HAP-1 (cell line): ENCODE measurements around the gene TMEM63C.
"Not testable (repeated sequence)": the region's sequence is repeated elsewhere in the genome, so short reads cannot be mapped to it uniquely, and the experiment has no call there.

ENCODE experiments used
- DNase-seq, 2 experiments: peaks; one replicate each; pipeline ENCODE4 v3.0.0-alpha.2; 2016 to 2020; ENCODE audit warnings: low spot score in 2 of 2
- H3K27me3 ChIP-seq: fragments of 250-450 bp; sonication (Bioruptor Pico); 2 replicates; pipeline ENCODE4 v1.5.1; 2020; ENCODE audit warnings: low read depth, mild to moderate bottlenecking, moderate library complexity
- H3K36me3 ChIP-seq: fragments of 250-450 bp; sonication (Bioruptor Pico); replicated peaks from 2 replicates; pipeline ENCODE4 v1.5.1; 2020; ENCODE audit warnings: mild to moderate bottlenecking
- H3K4me1 ChIP-seq: fragments of 250-450 bp; sonication (Bioruptor Pico); 2 replicates; pipeline ENCODE4 v1.5.1; 2020; ENCODE audit warnings: mild to moderate bottlenecking
- H3K4me3 ChIP-seq: fragments of 250-450 bp; sonication (Bioruptor Pico); 2 replicates; pipeline ENCODE4 v1.5.1; 2020; ENCODE audit warnings: mild to moderate bottlenecking, moderate library complexity
- H3K9me3 ChIP-seq: fragments of 250-450 bp; sonication (Bioruptor Pico); 2 replicates; pipeline ENCODE4 v1.5.1; 2020; ENCODE audit warnings: mild to moderate bottlenecking, moderate library complexity
- in situ Hi-C: fragments of 300-500 bp; cut with MboI; formaldehyde crosslinking; loops from 3 replicates; pipeline ENCODE4 v1.14.3; 2020; ENCODE audit warnings: low sequenced_read_pairs, inconsistent platforms, mixed read lengths

The TMEM63C gene

DNA sequence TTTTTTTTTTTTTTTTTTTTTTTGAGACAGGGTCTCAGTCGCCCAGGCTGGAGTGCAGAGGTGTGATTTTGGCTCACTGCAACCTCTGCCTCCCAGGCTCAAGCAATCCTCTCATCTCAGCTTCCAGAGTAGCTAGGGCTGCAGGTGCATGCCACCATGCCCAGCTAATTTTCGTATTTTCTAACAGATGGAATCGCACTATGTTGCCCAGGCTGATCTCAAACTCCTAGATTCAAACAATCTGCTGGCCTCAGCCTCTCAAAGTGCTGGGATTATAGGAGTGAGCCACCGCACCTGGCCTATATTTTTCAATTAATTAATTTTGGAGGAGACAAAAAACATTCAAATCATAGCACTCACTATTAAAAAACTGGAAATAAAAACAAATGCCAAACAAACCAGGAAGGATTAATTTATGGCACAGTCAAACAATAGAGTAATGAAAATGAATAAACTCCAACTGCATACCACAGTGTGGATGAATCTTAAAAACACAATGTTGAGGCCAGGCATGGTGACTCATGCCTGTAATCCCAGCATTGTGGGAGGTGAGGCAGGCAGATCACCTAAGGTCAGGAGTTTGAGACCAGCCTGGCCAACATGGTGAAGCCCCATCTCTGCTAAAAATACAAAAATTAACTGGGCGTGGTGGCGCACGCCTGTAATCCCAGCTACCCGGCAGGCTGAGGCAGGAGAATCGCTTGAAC, 7.5 kb upstream of the TMEM63C start:
- H3K36me3 ChIP-seq, H3K9me3 ChIP-seq, in situ Hi-C loops, H3K27me3 ChIP-seq, DNase-seq, H3K4me1 ChIP-seq, H3K4me3 ChIP-seq: not testable (repeated sequence)

DNA sequence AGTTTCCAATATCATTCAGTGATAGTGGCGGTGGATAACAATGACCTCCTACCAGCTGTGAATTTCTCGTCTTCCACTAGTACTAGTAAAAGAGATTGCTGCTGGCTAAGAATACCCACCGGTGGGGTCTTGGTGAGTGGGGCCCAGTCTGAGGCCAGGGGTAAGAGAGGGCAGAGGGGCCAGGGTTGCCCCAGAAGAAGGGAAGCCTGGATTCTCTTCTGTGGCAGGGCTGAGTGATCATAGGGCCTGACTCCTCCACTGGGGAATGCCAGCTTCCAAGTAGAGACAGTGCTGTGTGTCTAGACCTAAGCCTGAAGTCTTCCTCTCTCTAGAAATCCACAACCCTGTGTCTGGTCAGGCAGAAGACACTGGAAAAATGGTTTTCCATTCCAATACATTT, 5.8 kb upstream of the TMEM63C start:
- H3K4me1 ChIP-seq, result peaks cover under 1% of the 10 kb centered on the region; the same call in 1 of the 2 replicates
- no peaks in the 10 kb centered on the region; the same call in 1 of the 2 replicates for H3K9me3 ChIP-seq
- H3K27me3 ChIP-seq, result no peaks in the 10 kb centered on the region
- in situ Hi-C loops, result no loop called here
- no peaks in the 10 kb centered on the region for H3K36me3 ChIP-seq
- no peak for DNase-seq
- no peak overlapping the region for H3K4me3 ChIP-seq

DNA sequence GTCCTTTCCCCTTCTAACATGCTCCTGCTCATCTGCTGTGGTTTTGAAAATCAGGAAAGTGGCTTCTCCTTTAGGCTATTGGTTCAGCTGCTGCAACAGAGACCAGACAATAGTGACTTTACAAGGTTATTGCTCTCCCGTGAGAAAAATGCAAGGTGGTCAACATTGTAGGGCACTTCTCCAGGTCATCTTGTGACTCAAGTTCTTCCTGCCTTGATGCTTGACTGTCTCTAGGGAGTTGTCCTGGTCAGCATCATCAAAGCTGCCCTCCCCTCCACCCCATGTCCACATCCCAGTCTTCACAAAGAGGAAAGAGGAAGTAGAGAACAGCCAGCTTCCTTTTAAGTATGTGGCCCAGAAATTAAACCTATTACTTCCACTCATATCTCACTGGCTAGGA, 3.9 kb upstream of the TMEM63C start:
- H3K27me3 ChIP-seq, result no peaks in the 10 kb centered on the region
- H3K9me3 ChIP-seq, result no peaks in the 10 kb centered on the region
- H3K4me1 ChIP-seq, result peaks cover 10% of the 10 kb centered on the region
- in situ Hi-C loops, result no loop called here
- DNase-seq, result no peak
- no peaks in the 10 kb centered on the region for H3K36me3 ChIP-seq
- H3K4me3 ChIP-seq, result no peak overlapping the region

DNA sequence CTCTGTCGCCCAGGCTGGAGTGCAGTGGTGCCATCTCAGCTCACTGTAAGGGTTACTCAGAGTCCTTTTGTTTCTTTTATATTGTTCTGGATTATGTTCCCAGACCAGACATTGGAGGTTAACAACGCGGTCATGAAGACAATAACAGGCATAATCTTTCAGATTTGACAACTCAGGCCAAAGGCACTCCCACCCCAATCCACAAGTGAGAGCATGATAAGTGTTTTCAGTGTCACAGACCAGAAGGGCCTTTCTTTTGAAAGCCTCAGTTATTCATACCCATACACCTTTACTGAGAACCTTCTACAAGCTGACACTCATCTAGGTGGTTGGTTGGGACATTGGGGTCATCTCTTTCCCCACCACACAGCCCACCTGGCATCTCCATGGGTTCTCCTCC, 2.9 kb upstream of the TMEM63C start:
- no peak for DNase-seq

DNA sequence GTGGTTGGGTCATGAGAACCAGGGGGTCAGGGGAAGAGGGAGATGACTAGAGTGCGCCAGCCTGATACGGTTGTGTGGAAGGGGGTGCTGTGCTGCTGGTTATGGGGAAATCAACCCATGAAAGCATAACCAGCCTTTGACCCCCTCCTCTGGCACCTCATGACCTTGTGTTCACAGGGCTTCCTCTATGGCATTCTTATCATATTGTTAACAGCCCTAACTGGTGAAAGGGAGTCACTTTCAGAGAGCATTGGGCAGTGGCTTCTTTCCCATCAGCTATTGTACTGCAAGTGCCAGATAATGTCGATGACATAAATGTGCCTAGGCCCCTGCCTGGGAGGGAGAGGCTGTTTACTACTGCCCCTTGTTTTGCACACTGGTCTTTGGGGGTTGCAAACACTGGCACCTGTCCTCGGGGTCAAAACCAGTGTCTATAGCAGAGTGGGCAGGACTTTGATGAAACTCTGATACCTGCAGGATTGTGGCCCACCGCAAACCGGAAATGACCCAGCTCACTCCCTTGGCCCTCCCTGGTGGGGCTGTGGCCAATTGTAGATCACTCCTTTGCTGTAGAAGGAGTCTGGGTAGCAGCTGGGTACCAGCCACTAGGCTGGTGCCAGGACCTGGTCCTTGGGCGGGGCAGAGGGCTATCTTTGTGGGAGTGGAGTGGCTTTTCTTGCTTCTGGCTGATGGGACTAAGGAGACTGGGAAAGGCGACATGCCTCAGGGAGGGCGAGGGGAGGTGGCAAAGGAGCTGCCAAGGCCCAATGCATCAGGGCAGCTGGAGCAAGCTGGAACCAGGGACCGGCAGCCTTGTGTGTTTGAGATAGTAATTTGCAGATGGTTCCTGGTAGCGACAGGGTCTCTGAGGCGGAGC, 634 bp upstream of the TMEM63C start:
- H3K9me3 ChIP-seq, result no peaks in the 10 kb centered on the region
- DNase-seq, result no peak
- in situ Hi-C loops, result no loop called here
- H3K4me3 ChIP-seq, result peak overlapping the region; percentile 80
- no peaks in the 10 kb centered on the region for H3K27me3 ChIP-seq
- no peaks in the 10 kb centered on the region for H3K36me3 ChIP-seq
- peaks cover 11% of the 10 kb centered on the region for H3K4me1 ChIP-seq

More for the DNA sequence above, 2.9 kb upstream of the TMEM63C start:
- Histone ChIP-seq H3K4me3 (no peak overlapping the region), H3K4me1 (peaks cover 11% of the 10 kb centered on the region), H3K36me3 (no peaks in the 10 kb centered on the region), H3K9me3 (no peaks in the 10 kb centered on the region), H3K27me3 (no peaks in the 10 kb centered on the region)
- in situ Hi-C loops, result no loop called here

DNA sequence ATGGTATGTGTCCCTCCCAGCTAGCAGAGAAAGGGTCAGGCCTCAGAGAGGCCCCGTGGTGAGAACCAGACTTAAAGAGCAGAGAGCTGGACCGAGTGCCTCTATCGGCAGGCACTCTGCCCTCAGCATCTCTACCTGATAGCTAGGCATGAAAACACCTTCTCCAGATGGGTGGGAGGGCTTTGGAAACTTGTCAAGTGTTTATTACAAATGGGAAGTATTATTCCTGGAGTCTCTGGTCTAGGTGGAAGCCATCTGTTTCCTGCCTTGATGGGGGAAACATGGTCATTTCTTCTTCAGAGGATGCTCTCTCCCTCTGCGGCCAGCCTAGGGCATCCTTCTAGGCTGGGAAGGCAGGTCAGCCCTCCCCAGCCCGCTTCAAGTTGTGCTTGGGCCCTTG, 2.3 kb downstream of the TMEM63C start:
- Histone ChIP-seq H3K36me3 (no peaks in the 10 kb centered on the region), H3K4me1 (peaks cover 21% of the 10 kb centered on the region), H3K9me3 (no peaks in the 10 kb centered on the region), H3K4me3 (no peak overlapping the region), H3K27me3 (no peaks in the 10 kb centered on the region)
- DNase-seq, result no peak
- in situ Hi-C loops, result no loop called here

DNA sequence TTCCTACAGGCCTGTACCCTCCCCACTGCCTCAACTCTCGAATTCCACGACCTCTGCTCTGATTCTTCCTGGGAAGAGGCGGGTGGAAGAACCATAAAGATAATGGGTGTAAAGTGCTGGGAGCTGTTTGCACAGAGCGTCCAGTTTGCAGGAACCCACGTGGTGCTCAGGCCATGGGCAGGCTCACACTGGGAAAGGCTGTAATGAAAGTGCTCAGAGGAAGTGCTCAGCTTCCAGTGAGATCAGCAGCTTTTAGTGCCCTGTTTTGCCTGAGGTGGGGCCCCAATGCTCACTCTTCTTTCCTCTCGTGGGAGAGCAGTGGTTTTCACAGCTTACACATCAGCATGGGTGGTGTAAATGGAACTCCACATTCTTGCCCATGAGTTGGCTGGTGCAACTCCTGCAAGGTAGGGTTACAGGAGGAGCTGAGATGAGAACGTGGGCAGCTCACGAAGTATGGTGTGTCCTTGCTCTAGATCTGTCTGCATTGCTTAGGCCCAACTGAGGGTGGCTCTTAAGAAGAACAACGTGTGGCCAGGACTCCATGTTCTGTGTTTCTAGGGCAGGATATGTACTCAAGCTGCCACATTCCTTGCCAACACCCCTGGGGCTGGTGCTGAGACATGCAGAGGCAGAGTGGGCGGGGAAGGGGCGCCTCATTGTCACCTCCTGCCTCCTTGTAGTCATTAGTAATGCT, 2.9 kb downstream of the TMEM63C start:
- Histone ChIP-seq H3K27me3 (no peaks in the 10 kb centered on the region), H3K9me3 (no peaks in the 10 kb centered on the region), H3K4me1 (peaks cover 24% of the 10 kb centered on the region), H3K36me3 (no peaks in the 10 kb centered on the region), H3K4me3 (no peak overlapping the region)
- no peak for DNase-seq
- in situ Hi-C loops, result no loop called here

DNA sequence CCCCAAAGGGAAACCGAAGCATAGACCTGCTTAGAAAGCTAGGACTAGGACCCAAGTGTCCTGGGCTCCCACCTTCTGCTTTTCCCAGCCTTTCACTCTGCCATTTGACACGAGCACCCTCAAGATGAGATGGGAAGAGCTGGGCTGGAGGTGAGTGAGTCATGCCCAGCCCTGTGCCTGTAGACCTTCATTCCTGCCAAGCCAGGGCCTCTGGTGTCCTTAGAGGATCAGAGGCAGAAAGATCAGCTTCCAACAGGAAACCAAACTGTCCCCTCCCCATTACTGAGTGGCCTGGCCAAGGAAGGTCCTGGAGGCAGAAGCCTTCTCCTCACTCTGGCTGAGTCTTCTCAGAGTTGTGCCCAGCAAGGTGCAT, 3.5 kb downstream of the TMEM63C start:
- peaks cover 25% of the 10 kb centered on the region for H3K4me1 ChIP-seq

DNA sequence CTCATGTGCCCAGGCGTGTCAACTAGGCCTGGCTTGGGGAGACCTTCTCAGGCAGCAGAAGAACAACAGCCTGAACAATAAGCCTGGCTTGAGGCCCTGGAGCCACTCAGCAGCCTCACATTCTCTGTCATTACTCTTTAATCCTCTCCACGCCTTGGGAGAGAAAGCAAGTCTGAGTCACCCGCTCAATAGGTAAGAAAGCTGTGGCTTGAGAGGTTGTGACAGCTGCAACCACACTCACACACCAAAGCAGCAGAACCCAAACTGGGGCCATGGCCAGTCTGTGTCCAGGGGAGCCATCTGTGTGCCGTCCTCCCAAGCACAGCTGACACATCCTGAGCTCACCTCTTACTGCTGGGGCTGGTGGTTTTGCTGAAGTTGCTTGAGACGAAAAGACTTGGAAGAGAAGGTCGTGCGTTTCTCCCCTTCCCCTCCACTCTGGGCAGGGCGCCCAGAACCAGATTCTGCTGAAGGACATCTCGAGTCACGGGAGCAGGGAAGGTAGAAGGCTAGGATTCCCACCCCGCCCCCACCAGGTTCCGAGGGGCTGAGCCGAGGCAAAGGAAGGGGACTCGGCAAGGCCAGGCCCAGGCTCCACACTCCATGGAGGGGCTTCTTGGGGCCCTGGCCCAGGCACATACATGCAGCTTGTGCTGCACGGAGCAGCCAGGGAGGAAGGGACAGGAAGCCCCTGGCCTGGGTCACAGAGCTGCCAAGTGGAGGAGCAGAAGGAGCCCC, 5.5 kb downstream of the TMEM63C start:
- Histone ChIP-seq H3K27me3 (no peaks in the 10 kb centered on the region), H3K4me3 (no peak overlapping the region), H3K9me3 (no peaks in the 10 kb centered on the region), H3K36me3 (no peaks in the 10 kb centered on the region), H3K4me1 (peaks cover 20% of the 10 kb centered on the region)
- in situ Hi-C loops, result no loop called here
- DNase-seq, result peak; percentile 62 to 73

More for the DNA sequence above, 3.5 kb downstream of the TMEM63C start:
- H3K27me3 ChIP-seq, result no peaks in the 10 kb centered on the region
- no peak overlapping the region for H3K4me3 ChIP-seq
- no peaks in the 10 kb centered on the region for H3K36me3 ChIP-seq
- no peak for DNase-seq
- in situ Hi-C loops, result no loop called here
- no peaks in the 10 kb centered on the region for H3K9me3 ChIP-seq

DNA sequence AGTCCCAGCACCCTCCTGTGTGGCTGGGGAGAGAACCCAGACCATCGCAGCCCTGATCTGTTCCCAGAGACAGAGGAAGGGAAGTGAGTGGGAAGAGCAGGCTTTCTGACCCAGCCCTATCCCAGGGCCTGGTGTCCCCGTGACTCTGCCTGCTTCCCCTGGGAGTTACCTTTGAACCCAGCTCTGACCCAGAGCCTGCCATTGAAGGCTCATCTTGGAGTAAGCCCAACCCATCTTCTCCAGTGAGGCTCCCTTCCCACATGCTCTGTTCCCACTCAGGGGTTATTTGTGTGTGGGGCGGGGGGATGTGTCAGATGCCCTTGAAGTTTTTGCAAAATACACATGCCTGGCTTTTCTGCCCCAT, 6.0 kb downstream of the TMEM63C start:
- in situ Hi-C loops, result no loop called here
- Histone ChIP-seq H3K27me3 (no peaks in the 10 kb centered on the region), H3K4me1 (peaks cover 15% of the 10 kb centered on the region), H3K9me3 (no peaks in the 10 kb centered on the region), H3K36me3 (no peaks in the 10 kb centered on the region), H3K4me3 (no peak overlapping the region)
- DNase-seq, result no peak

DNA sequence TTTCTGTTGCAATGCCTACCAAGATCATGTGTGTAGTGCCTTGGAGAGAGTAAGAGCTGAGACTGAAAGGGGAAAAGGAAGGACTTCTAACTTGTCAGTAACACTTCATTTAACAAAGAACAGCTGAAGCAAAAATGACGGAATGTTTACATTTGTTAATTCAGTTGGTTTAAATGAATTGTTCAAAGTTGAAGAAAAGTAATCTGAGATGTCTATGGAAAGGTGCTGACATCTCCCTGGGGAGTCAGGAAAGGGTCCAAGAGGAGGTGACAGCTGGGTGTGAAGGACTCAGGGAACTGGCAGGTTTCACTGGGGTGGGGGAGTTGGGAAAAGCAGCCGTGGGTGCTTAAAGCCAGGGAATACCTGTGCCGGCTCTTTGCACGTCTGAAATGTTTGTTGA, 7.9 kb downstream of the TMEM63C start:
- H3K9me3 ChIP-seq, result no peaks in the 10 kb centered on the region
- in situ Hi-C loops, result no loop called here
- no peaks in the 10 kb centered on the region for H3K36me3 ChIP-seq
- H3K4me3 ChIP-seq, result no peak overlapping the region
- peaks cover 14% of the 10 kb centered on the region for H3K4me1 ChIP-seq
- DNase-seq, result peak; percentile 33 to 50
- H3K27me3 ChIP-seq, result no peaks in the 10 kb centered on the region

DNA sequence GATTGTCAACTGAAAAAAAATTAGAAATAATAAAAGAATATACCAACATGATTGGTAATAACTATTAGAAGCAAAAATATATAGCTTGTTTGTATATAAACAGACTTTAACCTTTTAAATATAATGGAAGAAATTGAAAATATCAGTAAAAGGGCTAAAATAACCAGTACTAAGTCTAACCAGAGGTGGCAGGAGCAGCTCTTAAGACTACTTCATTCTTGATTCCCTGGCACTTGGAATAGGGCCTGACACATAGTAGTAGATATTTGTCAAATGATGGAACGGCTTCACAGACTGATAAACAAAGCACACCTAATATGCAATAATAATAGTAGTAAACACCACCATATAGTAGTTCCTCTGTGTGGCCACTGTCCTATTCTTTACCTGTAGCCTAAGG, 9.4 kb downstream of the TMEM63C start:
- in situ Hi-C loops, result no loop called here
- peaks cover 14% of the 10 kb centered on the region for H3K4me1 ChIP-seq
- H3K4me3 ChIP-seq, result no peak overlapping the region
- H3K36me3 ChIP-seq, result no peaks in the 10 kb centered on the region
- no peak for DNase-seq
- no peaks in the 10 kb centered on the region for H3K27me3 ChIP-seq
- no peaks in the 10 kb centered on the region for H3K9me3 ChIP-seq

DNA sequence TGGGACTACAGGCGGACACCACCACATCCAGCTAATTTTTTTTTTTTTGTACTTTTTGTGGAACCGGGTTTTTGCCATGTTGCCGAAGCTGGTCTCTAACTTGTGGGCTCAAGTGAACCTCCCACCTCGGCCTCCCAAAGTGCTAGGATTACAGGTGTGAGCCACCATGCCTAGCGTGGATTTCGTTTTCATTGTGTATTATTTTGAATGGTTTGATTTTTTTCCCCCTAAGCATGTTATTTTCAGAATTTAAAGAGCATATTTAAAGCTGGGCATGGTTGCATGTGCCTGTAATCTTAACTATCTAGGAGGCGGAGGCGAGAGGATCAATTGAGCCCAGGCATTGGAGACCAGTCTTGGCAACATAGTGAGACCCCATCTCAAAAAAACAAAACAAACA, 13.1 kb downstream of the TMEM63C start:
- DNase-seq, result no peak
- no peaks in the 10 kb centered on the region for H3K27me3 ChIP-seq
- H3K9me3 ChIP-seq, result no peaks in the 10 kb centered on the region
- no peaks in the 10 kb centered on the region for H3K4me1 ChIP-seq
- no peak overlapping the region for H3K4me3 ChIP-seq
- in situ Hi-C loops, result no loop called here
- no peaks in the 10 kb centered on the region for H3K36me3 ChIP-seq
